Measurements from ENCODE around the gene HOTAIR.

The HOTAIR gene

GRCh38 chr12:54010972-54011664, 36.4 kb upstream of the HOTAIR start:
- DNase-seq, result no peak

GRCh38 chr12:54010053-54010971, 35.6 kb upstream of the HOTAIR start:
- no peak for DNase-seq

- DNase-seq, result no peak
Measured at GRCh38 chr12:54009171-54010052, 34.7 kb upstream of the HOTAIR start.

- DNase-seq, result no peak
Measured at GRCh38 chr12:54008260-54008552, 33.5 kb upstream of the HOTAIR start.

- DNase-seq, result no peak
Measured at GRCh38 chr12:54007538-54008259, 32.9 kb upstream of the HOTAIR start.

- DNase-seq, result no peak
Measured at GRCh38 chr12:54006559-54007220, 31.9 kb upstream of the HOTAIR start.

GRCh38 chr12:54005853-54006558, 31.3 kb upstream of the HOTAIR start:
- peak; percentile 42 for DNase-seq

- no peak for DNase-seq
Measured at GRCh38 chr12:54005531-54005852, 30.7 kb upstream of the HOTAIR start.

GRCh38 chr12:54004841-54005530, 30.2 kb upstream of the HOTAIR start:
- DNase-seq, result no peak

- no peak for DNase-seq
Measured at GRCh38 chr12:54004063-54004840, 29.5 kb upstream of the HOTAIR start.

- DNase-seq, result no peak
Measured at GRCh38 chr12:54003625-54004024, 28.9 kb upstream of the HOTAIR start.

- no peak for DNase-seq
Measured at GRCh38 chr12:54002915-54003389, 28.2 kb upstream of the HOTAIR start.

- no peak for DNase-seq
Measured at GRCh38 chr12:54002278-54002914, 27.6 kb upstream of the HOTAIR start.

GRCh38 chr12:54001283-54002187, 26.8 kb upstream of the HOTAIR start:
- DNase-seq, result no peak

GRCh38 chr12:54000116-54001114, 25.7 kb upstream of the HOTAIR start, which contains the start of gene HOXC9:
Gene HOXC9, plus strand, starts transcription at chr12:54000161. Its CDS starts 28 bp downstream, at chr12:54000189.
- DNase-seq, result no peak

- no peak for DNase-seq
Measured at GRCh38 chr12:53999559-54000115, 24.9 kb upstream of the HOTAIR start.

GRCh38 chr12:53998900-53999236, 24.1 kb upstream of the HOTAIR start:
- DNase-seq, result no peak

Measured in NK-92 treated with Interleukin-12 subunit alpha and Interleukin-12 subunit beta, amount 100 ng/mL, for 24 hours (cell line).